GM23248 (cell line): ENCODE data around the gene TOR1B.

Source experiments
- EZH2 ChIP-seq: fragments of 200-600 bp; sonication (generic); IDR thresholded peaks from 2 replicates; pipeline ENCODE4 v1.6.1; 2018; ENCODE audit warnings: antibody characterized with exemption, mild to moderate bottlenecking; ENCODE audit not compliant: insufficient read depth, poor library complexity, severe bottlenecking
- EZH2phosphoT487 ChIP-seq: fragments of 200-600 bp; sonication (generic); IDR thresholded peaks from 2 replicates; pipeline ENCODE4 v1.6.1; 2018; ENCODE audit warnings: antibody characterized with exemption, moderate library complexity, mild to moderate bottlenecking, low read depth; ENCODE audit not compliant: insufficient read depth

GRCh38 chr9:129783516-129784361, 19.2 kb upstream of the TOR1B start:
- no peak for TF ChIP-seq EZH2phosphoT487
- TF ChIP-seq EZH2 = no peak
